GM21529 (cell line): Measurements from ENCODE around the gene RBBP8.
"Not testable (repeated sequence)": the region's sequence is repeated elsewhere in the genome, so short reads cannot be mapped to it uniquely, and the experiment has no call there.

Experiments
- ATAC-seq: cut with Tn5 transposase; IDR thresholded peaks from one replicate; pipeline ENCODE4 v1.9.1; 2021; ENCODE audit not compliant: unreplicated experiment

Gene RBBP8

GRCh38 chr18:22939649-22940048, 6.5 kb downstream of the RBBP8 start:
- ATAC-seq = no peak

DNA sequence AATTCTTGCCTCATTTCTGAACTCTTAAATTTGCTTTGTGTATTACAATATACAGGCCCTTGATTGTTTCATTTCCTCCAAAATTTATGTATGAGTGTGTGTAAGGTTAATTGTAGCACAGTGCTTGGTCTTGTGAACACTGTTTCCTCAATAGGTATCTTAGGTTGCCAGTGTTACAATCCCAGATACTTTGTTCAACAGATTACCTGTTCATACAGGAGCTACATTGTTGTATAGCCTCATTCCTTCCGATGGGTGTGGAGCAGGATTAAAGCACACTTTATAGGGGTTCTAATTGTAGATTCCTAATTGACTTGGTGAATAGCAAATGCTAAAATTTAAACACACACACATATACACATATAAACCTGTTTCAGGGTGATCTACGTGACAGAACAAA, 10.7 kb downstream of the RBBP8 start:
- ATAC-seq = no peak

DNA sequence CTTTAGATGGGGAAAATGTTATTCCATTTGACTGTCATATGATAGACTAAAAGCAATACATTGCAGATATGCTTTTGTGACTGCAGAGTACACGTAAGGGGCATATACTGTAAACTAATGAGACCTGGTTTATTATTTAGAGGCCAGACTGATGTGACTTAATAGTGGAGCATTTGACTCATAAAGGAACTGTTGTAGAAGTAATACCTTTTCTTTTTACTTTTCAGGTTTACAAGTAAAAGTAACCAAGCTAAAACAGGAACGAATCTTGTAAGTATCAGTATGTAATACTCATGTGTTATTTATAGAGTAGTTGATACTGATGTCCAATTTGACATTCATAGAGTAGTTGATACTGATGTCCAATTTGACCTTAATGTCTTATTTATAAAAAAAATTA, 13.1 kb downstream of the RBBP8 start:
- peak; percentile 47 for ATAC-seq

- ATAC-seq = no peak
Measured at GRCh38 chr18:22946846-22947245, 13.7 kb downstream of the RBBP8 start.

DNA sequence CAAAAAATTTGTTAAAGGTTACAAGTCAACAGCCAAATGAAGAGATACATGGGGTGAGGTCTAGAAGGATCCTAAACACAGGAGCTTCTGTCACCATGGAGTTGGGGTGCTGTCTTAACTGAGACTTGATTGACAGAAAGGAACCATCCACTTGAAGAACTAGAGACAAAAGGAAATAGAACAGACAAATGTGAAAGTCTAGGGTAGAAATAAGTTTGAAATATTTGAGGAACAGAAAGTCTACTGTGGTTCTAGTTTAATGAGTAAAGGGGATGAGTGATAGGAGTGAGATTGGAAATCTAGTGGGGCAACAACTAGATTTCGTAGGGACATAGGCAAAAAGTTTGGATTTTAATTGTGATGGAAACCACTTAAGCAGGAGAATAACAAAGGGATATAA, 18.7 kb downstream of the RBBP8 start:
- ATAC-seq = no peak

DNA sequence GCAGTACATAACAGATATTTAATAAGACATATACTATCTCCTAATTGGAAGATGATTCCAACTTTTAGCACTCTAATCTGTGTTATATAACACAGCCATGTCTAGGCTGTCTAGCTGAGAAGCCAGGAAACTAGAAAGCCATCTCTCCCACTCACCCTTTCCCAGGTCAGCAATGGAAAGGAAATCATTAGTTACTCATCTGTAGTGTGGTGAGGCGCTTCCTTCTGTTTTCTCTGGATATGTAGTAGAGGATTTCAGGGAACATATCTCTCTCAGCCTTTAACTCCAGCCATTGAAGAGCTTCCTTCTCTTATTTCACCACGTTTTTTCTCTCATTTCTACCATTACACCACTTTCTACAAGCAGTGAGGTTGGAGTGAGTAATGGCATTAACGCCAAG, 19.4 kb downstream of the RBBP8 start:
- ATAC-seq = no peak

DNA sequence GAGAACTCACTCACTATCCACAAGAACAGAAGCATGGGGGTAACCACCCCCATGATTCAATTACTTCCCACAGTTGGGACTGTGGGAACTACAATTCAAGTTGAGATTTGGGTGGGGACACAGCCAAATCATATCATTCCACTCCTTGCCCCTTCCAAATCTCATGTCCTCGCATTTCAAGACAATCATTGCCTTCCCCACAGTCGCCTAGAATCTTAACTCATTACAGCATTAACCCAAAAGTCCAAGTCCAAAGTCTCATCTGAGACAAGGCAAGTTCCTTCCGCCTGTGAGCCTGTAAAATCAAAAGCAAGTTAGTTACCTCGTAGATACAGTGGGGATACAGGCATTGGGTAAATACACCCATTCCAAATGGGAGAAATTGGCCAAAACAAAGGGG, 20.9 kb downstream of the RBBP8 start:
- not testable (repeated sequence) for ATAC-seq

- ATAC-seq = no peak
Measured at GRCh38 chr18:22956226-22956625, 23.1 kb downstream of the RBBP8 start.

GRCh38 chr18:22961156-22961555, 28.0 kb downstream of the RBBP8 start:
- no peak for ATAC-seq

- ATAC-seq = no peak
Measured at GRCh38 chr18:22962004-22962403, 28.9 kb downstream of the RBBP8 start.

DNA sequence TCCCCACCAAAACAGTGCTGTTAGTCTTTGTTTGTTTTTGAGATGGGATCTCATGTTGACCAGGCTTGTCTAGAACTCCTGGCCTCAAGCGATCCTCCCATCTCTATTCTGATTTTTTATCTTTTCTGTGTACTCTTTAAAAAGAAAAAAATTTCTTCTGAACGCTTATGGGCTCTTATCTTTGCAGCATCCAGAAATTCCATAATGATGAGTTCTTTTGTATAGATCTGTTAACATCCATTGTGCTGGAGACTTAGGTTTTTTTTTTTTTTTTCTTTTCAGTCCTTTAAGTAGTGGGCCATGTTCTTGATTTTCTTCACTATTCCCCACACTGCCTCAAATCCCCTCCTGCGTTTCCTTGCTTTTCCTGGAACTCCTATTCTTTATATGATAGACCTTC, 31.0 kb downstream of the RBBP8 start:
- ATAC-seq = no peak

DNA sequence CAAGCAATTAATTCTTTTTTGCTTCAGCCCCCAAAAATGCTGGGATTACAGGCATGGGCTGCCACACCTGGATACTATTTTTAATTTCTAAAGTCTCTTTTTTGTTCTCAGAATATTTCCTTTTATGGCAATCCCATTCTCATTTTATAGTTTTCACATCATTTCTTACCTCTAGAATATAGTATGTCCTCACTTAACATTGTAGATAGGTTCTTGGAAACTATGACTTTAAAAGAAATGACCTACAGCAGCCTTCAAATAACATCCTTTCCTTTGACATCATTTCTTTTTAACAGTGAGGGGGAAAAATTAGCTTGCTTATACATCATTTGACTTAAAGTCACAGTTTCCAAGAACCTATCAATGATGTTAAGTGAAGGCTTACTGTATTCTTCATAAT, 31.6 kb downstream of the RBBP8 start:
- no peak for ATAC-seq

GRCh38 chr18:22971038-22971437, 37.9 kb downstream of the RBBP8 start:
- ATAC-seq = no peak

GRCh38 chr18:22974001-22974400, 40.9 kb downstream of the RBBP8 start:
- no peak for ATAC-seq

GRCh38 chr18:22974707-22975106, 41.6 kb downstream of the RBBP8 start:
- no peak for ATAC-seq

DNA sequence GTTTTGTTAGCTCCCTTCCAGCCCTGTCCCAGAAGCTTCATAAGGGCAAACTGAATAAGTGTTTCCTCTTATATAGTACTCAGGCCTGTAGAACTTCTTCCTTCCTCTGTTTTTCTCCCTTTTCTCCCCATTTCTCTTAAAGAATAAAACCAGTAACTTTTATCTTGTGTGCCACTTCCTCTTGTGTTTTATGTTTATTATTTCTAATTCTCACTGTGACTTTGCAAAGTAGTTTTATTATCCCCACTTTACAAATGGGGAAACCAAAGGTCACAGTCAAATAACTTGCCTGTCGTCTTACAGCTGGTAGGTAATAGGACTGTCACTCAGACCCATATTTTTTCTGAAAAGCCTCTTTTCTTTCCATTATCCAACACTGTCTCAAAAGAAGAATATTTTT, 42.4 kb downstream of the RBBP8 start:
- no peak for ATAC-seq

- peak; percentile 58 for ATAC-seq
Measured at GRCh38 chr18:22977847-22978701, 44.9 kb downstream of the RBBP8 start.

- no peak for ATAC-seq
Measured at GRCh38 chr18:22980394-22980793, 47.3 kb downstream of the RBBP8 start.

DNA sequence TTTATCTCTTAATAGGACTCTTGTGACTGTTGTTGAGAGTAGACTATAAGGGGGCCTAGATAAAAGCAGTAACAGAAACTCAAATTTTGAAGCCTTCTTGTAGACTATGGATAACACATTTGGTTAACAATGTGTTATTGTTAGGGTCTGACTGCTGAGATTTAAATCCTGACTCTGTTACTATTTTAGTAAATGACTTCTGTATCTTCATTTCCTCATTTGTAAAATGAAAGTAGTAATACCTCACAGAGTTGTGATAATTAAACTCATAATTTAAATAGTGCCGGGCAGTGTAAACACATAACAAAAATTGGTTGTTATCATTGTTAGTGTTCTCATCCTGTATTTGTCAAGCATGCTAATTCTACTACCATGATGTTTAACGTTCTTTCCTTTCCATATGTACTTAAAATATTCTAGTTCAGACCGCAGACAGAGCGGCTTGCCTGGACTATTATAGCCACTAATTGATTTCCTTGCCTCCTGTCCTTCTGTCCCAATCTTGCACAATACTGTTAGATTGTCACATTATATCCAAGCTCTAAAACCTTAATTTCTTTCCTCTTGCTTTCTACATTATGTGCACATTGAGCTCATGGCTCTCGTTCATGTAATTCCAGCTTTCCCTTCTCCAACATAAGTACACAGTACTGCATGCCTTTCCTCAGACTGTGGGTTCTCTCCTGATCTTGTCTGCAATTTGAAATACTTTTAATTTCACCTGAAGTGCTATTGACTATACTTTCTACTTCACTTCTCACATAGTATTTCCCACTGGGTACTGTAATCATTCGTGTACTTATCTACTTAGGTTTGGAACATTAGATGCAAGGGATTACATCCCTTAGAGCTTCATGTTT, 48.4 kb downstream of the RBBP8 start:
- no peak for ATAC-seq

- ATAC-seq = no peak
Measured at GRCh38 chr18:22983175-22983574, 50.0 kb downstream of the RBBP8 start.

DNA sequence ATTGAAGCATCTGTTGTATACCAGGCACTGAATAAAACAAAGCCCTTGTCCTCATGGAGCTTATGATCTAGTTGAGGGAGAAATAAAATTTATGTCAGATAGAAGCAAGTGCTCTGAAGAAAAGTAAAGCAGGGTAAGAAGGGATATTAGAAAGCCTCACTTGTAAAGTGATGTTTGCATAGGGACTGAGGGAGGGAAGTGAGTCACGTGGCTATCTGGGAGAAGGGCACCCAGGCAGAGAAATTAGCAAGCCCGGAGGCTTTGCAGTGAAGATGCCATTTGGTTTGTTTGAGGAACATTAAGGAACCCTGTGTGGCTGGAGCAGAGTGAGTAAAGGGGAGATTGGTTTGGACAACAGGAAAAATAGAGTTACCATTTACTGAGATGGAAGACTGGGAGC, 52.1 kb downstream of the RBBP8 start:
- ATAC-seq = no peak

DNA sequence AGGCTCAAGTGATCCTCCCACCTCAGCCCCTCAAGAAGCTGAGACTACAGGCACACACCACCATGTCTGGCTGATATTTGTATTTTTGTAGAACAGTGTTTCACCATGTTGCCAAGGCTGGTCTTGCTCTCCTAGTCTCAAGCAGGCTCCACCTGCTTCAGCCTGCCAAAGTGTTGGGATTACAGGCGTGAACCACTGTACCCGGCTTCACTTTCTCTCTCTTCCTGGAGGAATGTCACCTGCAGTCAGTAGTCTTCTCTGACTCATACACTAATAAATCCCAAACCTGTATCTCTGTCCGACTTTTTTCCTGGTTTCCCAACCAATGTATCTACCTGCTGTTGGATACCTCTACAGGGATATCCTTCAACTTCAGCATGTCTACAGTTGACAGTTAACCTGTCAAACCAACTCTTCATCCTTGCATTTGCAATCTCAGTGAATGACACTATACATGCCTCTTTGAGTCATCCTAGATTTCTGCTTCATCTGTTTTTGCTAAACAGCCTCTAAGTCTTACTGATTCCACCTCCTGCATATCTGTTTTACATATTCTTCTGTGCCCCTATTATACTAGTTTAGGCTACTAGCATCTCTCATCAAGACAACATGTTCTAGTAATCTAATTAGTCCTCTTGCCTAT, 54.5 kb downstream of the RBBP8 start:
- ATAC-seq = no peak
